Activated CD4-positive, alpha-beta T cell treated with anti-CD3 and anti-CD28 coated beads for 48 hours (primary cell): ENCODE measurements around the gene NDRG3.
A peak's percentile ranks its signal among the peaks of the same experiment; 100 is the strongest.

Experiments used
- DNase-seq: peaks from one replicate; pipeline ENCODE4 v3.0.0-alpha.2; 2020

Gene NDRG3

GRCh38 chr20:36745927-36746659 lies at the start of gene NDRG3:
TSS of gene NDRG3 (minus strand) at chr20:36746090. CDS start at chr20:36721735, 24,355 bp downstream.
- DNase-seq = peak; percentile 95

- no peak for DNase-seq
These were observed 48.2 kb upstream of the NDRG3 start for GRCh38 chr20:36794116-36794474.

GRCh38 chr20:36793294-36794115 lies 47.6 kb upstream of the NDRG3 start:
- DNase-seq = no peak

- peak; percentile 16 for DNase-seq
These were observed 46.5 kb upstream of the NDRG3 start for GRCh38 chr20:36792422-36792821.

- DNase-seq = no peak
These were observed 46.0 kb upstream of the NDRG3 start for GRCh38 chr20:36791862-36792261.

- no peak for DNase-seq
These were observed 40.8 kb upstream of the NDRG3 start for GRCh38 chr20:36786663-36787062.

GRCh38 chr20:36786246-36786645 lies 40.4 kb upstream of the NDRG3 start:
- no peak for DNase-seq

- DNase-seq = no peak
These were observed 39.4 kb upstream of the NDRG3 start for GRCh38 chr20:36785308-36785707.

- no peak for DNase-seq
These were observed 39.0 kb upstream of the NDRG3 start for GRCh38 chr20:36784900-36785299.

GRCh38 chr20:36784116-36784515 lies 38.2 kb upstream of the NDRG3 start:
- no peak for DNase-seq

GRCh38 chr20:36779656-36780025 lies 33.8 kb upstream of the NDRG3 start:
- DNase-seq = no peak

- no peak for DNase-seq
These were observed 33.2 kb upstream of the NDRG3 start for GRCh38 chr20:36778831-36779655.

- DNase-seq = no peak
These were observed 31.7 kb upstream of the NDRG3 start for GRCh38 chr20:36777576-36777975.

GRCh38 chr20:36777167-36777566 lies 31.3 kb upstream of the NDRG3 start:
- no peak for DNase-seq

GRCh38 chr20:36775826-36776225 lies 29.9 kb upstream of the NDRG3 start:
- no peak for DNase-seq

GRCh38 chr20:36775196-36775595 lies 29.3 kb upstream of the NDRG3 start:
- no peak for DNase-seq

- peak; percentile 99 for DNase-seq
These were observed 27.9 kb upstream of the NDRG3 start, which contains the start of gene DSN1 for GRCh38 chr20:36773597-36774390. TSS of gene DSN1 (minus strand) at chr20:36773763. CDS start at chr20:36771458, 2,305 bp downstream.

GRCh38 chr20:36773107-36773596 lies 27.3 kb upstream of the NDRG3 start:
- no peak for DNase-seq

GRCh38 chr20:36770680-36771079 lies 24.8 kb upstream of the NDRG3 start:
- no peak for DNase-seq

- no peak for DNase-seq
These were observed 23.0 kb upstream of the NDRG3 start for GRCh38 chr20:36768768-36769430.

- DNase-seq = no peak
These were observed 15.2 kb upstream of the NDRG3 start for GRCh38 chr20:36761125-36761524.

- DNase-seq = no peak
These were observed 14.8 kb upstream of the NDRG3 start for GRCh38 chr20:36760647-36761046.
